K562 (cell line): ENCODE measurements around the gene NIPBL. TPM values are rescaled to one million over a fixed set of nuclear protein-coding genes. Genes with fewer than 3 reads are reported as not detected.

Experiments used
- SRF ChIP-seq, 2 experiments: fragments of 250-450, 450-650 bp in 1 of 2; sonication (Bioruptor Pico) in 1 of 2; sonication (generic) in 1 of 2; formaldehyde crosslinking; IDR thresholded peaks; 2 replicates each; pipeline versions ENCODE4 v1.5.0 to v1.5.1; 2020 to 2022; ENCODE audit warnings: mild to moderate bottlenecking in 1 of 2, missing genetic modification reagents in 1 of 2
- THRAP3 ChIP-seq: fragments of 450-650 bp; IDR thresholded peaks from 2 replicates; pipeline ENCODE4 v1.6.1; 2016; ENCODE audit warnings: mild to moderate bottlenecking, inconsistent platforms, borderline replicate concordance
- polyA plus RNA-seq, 8 experiments: library from polyadenylated mRNA; depleted of rRNA in 4 of 8; stranded (reverse) in 5 of 8; unstranded in 3 of 8; fragments of >200 nt; fragmentation: Nextera tagmentation in 2 of 8; fragmentation: Illumina TruSeq in 1 of 8; extraction: Ambion mirVana in 2 of 8; extraction: Trizol in 1 of 8; gene quantifications; 2 replicates each; pipeline versions ENCODE4 v1.2.1 to v1.2.3, GENCODE V29; 2011 to 2014; ENCODE audit warnings: inconsistent platforms in 1 of 8, missing spikeins in 1 of 8
- total RNA-seq, 7 experiments: library from RNA; depleted of rRNA in 6 of 7; stranded (reverse); fragments of >200 nt in 6 of 7; fragmentation: Illumina TruSeq in 2 of 7; extraction: Trizol in 2 of 7; gene quantifications; 2 replicates each; pipeline versions ENCODE4 v1.2.1 to v1.2.3, GENCODE V29; 2011 to 2021; ENCODE audit warnings: low replicate concordance in 1 of 7
- TF ChIP-seq, protein P1 (sequence below): fragments of 450-650 bp; IDR thresholded peaks from 2 replicates; pipeline ENCODE4 v1.6.1; 2016; ENCODE audit warnings: low read depth

Gene NIPBL
- total and polyA plus RNA-seq, 9 of the 15 experiments (the other 6 are each of a cell fraction or from before 2014, with no cell fraction given), result 12.9 to 56.7 (median 38.9) TPM

DNA sequence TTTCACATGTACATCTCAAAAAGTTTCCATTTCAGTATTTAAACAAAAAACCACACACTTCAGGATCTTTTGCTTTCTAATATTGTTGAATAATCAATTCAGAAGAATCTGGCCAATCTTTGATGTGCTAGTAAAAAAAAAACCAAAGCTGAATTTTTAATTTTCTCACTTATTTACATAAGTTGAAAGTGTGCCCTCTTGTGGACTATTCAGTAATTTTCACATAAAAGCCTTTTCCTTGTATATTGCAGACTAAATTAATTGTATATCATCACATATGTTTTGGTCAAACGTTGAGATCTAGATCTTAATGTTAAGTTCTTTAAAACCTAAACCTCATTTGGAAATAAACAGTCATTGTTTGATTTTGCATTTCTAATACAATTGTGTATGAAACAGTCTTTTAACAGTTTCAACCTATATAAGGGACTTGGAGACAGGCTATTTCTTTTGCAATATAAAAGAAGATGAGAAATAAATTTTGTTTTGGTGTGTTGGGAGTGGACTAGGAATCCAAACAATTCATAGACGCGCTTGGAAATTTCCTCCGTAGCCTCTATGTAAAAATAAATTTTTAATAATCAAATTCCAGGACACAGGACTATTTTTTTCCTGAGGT, 68.1 kb downstream of the NIPBL start (continued):
- TF ChIP-seq, protein P1, sequence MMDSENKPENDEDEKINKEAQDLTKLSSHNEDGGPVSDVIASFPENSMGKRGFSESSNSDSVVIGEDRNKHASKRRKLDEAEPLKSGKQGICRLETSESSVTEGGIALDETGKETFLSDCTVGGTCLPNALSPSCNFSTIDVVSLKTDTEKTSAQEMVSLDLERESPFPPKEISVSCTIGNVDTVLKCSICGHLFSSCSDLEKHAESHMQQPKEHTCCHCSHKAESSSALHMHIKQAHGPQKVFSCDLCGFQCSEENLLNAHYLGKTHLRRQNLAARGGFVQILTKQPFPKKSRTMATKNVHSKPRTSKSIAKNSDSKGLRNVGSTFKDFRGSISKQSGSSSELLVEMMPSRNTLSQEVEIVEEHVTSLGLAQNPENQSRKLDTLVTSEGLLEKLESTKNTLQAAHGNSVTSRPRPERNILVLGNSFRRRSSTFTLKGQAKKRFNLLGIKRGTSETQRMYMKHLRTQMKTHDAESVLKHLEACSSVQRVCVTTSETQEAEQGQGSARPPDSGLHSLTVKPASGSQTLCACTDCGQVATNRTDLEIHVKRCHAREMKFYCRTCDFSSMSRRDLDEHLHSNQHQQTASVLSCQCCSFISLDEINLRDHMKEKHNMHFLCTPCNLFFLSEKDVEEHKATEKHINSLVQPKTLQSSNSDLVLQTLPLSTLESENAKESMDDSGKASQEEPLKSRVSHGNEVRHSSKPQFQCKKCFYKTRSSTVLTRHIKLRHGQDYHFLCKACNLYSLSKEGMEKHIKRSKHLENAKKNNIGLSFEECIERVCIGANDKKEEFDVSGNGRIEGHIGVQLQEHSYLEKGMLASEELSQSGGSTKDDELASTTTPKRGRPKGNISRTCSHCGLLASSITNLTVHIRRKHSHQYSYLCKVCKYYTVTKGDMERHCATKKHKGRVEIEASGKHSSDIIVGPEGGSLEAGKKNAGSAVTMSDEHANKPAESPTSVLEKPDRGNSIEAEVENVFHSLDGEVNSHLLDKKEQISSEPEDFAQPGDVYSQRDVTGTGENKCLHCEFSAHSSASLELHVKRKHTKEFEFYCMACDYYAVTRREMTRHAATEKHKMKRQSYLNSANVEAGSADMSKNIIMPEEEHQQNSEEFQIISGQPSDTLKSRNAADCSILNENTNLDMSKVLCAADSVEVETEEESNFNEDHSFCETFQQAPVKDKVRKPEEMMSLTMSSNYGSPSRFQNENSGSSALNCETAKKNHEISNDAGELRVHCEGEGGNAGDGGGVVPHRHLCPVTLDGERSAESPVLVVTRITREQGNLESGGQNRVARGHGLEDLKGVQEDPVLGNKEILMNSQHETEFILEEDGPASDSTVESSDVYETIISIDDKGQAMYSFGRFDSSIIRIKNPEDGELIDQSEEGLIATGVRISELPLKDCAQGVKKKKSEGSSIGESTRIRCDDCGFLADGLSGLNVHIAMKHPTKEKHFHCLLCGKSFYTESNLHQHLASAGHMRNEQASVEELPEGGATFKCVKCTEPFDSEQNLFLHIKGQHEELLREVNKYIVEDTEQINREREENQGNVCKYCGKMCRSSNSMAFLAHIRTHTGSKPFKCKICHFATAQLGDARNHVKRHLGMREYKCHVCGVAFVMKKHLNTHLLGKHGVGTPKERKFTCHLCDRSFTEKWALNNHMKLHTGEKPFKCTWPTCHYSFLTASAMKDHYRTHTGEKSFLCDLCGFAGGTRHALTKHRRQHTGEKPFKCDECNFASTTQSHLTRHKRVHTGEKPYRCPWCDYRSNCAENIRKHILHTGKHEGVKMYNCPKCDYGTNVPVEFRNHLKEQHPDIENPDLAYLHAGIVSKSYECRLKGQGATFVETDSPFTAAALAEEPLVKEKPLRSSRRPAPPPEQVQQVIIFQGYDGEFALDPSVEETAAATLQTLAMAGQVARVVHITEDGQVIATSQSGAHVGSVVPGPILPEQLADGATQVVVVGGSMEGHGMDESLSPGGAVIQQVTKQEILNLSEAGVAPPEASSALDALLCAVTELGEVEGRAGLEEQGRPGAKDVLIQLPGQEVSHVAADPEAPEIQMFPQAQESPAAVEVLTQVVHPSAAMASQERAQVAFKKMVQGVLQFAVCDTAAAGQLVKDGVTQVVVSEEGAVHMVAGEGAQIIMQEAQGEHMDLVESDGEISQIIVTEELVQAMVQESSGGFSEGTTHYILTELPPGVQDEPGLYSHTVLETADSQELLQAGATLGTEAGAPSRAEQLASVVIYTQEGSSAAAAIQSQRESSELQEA, result no peak
- TF ChIP-seq SRF (CRISPR knock-in tag; IDR thresholded peaks at IDR 0.05), result no peak
- TF ChIP-seq THRAP3, result 0 out of 2 replicates have a peak, but pooled peaks have one; percentile 32
- TF ChIP-seq, all 486 proteins: peak for 8
